IPS DF 4.7 (cell line): ENCODE data around the gene TRIP12.
"Not testable (repeated sequence)": the region's sequence is repeated elsewhere in the genome, so short reads cannot be mapped to it uniquely, and the experiment has no call there.

ENCODE experiments used
- DNase-seq: peaks from one replicate; pipeline ENCODE4 v3.0.0-alpha.2; 2013; ENCODE audit warnings: low spot score; ENCODE audit errors: extremely low read depth

Gene TRIP12

GRCh38 chr2:229921892-229922448 is at the start of gene TRIP12:
TRIP12 (minus strand) TSS chr2:229922009; CDS start chr2:229880079, 41,930 bp downstream.
- no peak for DNase-seq

- DNase-seq, result no peak
Measured at GRCh38 chr2:229971298-229971790, 49.5 kb upstream of the TRIP12 start.

GRCh38 chr2:229970406-229970805 is 48.6 kb upstream of the TRIP12 start:
- DNase-seq, result no peak

- no peak for DNase-seq
Measured at GRCh38 chr2:229969921-229970320, 48.1 kb upstream of the TRIP12 start.

- DNase-seq, result not testable (repeated sequence)
Measured at GRCh38 chr2:229963596-229963995, 41.8 kb upstream of the TRIP12 start.

- no peak for DNase-seq
Measured at GRCh38 chr2:229956491-229956890, 34.7 kb upstream of the TRIP12 start.

GRCh38 chr2:229955663-229956062 is 33.9 kb upstream of the TRIP12 start:
- DNase-seq, result no peak

- no peak for DNase-seq
Measured at GRCh38 chr2:229952256-229952835, 30.5 kb upstream of the TRIP12 start.

- DNase-seq, result no peak
Measured at GRCh38 chr2:229947544-229947943, 25.7 kb upstream of the TRIP12 start.

- no peak for DNase-seq
Measured at GRCh38 chr2:229945975-229946374, 24.2 kb upstream of the TRIP12 start.

GRCh38 chr2:229943770-229944449 is 22.1 kb upstream of the TRIP12 start:
- no peak for DNase-seq

GRCh38 chr2:229943171-229943570 is 21.4 kb upstream of the TRIP12 start:
- DNase-seq, result no peak

GRCh38 chr2:229942671-229943070 is 20.9 kb upstream of the TRIP12 start:
- no peak for DNase-seq

- no peak for DNase-seq
Measured at GRCh38 chr2:229937537-229937936, 15.7 kb upstream of the TRIP12 start.

- DNase-seq, result no peak
Measured at GRCh38 chr2:229931241-229931640, 9.4 kb upstream of the TRIP12 start.

GRCh38 chr2:229930656-229931055 is 8.8 kb upstream of the TRIP12 start:
- DNase-seq, result no peak

GRCh38 chr2:229927817-229928321 is 6.1 kb upstream of the TRIP12 start:
- no peak for DNase-seq

- DNase-seq, result no peak
Measured at GRCh38 chr2:229925201-229925600, 3.4 kb upstream of the TRIP12 start.

- DNase-seq, result not testable (repeated sequence)
Measured at GRCh38 chr2:229924541-229924940, 2.7 kb upstream of the TRIP12 start.

- no peak for DNase-seq
Measured at GRCh38 chr2:229922449-229923386, 909 bp upstream of the TRIP12 start, which contains the start of gene FBXO36. FBXO36 (plus strand) TSS chr2:229922503; CDS start chr2:229922514, 11 bp downstream.
